T-helper 2 cell treated with Interferon-gamma antibody and Interleukin-4, amounts not matched to agents 100 ng/mL and 5 ng/mL, for 36 hours (primary cell): ENCODE results near the gene CEACAM6. TPM values are rescaled to one million over a fixed set of nuclear protein-coding genes. Genes with fewer than 3 reads are reported as not detected.
"Not testable (repeated sequence)": the region's sequence is repeated elsewhere in the genome, so short reads cannot be mapped to it uniquely, and the experiment has no call there.

ENCODE experiments used
- intact Hi-C: fragments of 100-400 bp; cut with micrococcal nuclease; formaldehyde crosslinking; loops from one replicate; pipeline ENCODE4 v1.15.1; 2023
- total RNA-seq: library from RNA; stranded (reverse); gene quantifications from 2 replicates; pipeline ENCODE4 v1.2.3, GENCODE V29; 2022

The CEACAM6 gene
- total RNA-seq, result not detected in 2 replicates

- intact Hi-C loops, result no loop called here
Observed at GRCh38 chr19:41755328-41755913, at the start of gene CEACAM6. Gene CEACAM6, plus strand, starts transcription at chr19:41755530. Its CDS starts 109 bp downstream, at chr19:41755639.

GRCh38 chr19:41706741-41707501 lies 48.4 kb upstream of the CEACAM6 start:
- intact Hi-C loops, result loop anchor here (2.0 kb wide), 1 partner anchor 40 kb away; no protein-coding TSS in a partner anchor

- intact Hi-C loops, result loop anchor here (2.0 kb wide), 1 partner anchor 39 kb away; no protein-coding TSS in a partner anchor
Observed at GRCh38 chr19:41707502-41707812, 47.9 kb upstream of the CEACAM6 start.

GRCh38 chr19:41707871-41708371 lies 47.4 kb upstream of the CEACAM6 start:
- intact Hi-C loops, result loop anchor here (2.0 kb wide), 1 partner anchor 39 kb away; no protein-coding TSS in a partner anchor

- intact Hi-C loops, result no loop called here
Observed at GRCh38 chr19:41708481-41708880, 46.8 kb upstream of the CEACAM6 start, which contains the start of gene CEACAM5. Gene CEACAM5, plus strand, starts transcription at chr19:41708626. Its CDS starts 106 bp downstream, at chr19:41708732.

GRCh38 chr19:41709516-41709915 lies 45.8 kb upstream of the CEACAM6 start:
- intact Hi-C loops, result not testable (repeated sequence)

- intact Hi-C loops, result no loop called here
Observed at GRCh38 chr19:41709951-41710645, 45.2 kb upstream of the CEACAM6 start.

GRCh38 chr19:41711376-41712261 lies 43.7 kb upstream of the CEACAM6 start:
- intact Hi-C loops, result no loop called here

GRCh38 chr19:41714598-41714997 lies 40.7 kb upstream of the CEACAM6 start:
- intact Hi-C loops, result no loop called here

- intact Hi-C loops, result no loop called here
Observed at GRCh38 chr19:41718761-41719160, 36.6 kb upstream of the CEACAM6 start.

GRCh38 chr19:41720103-41720502 lies 35.2 kb upstream of the CEACAM6 start:
- intact Hi-C loops, result no loop called here

- intact Hi-C loops, result no loop called here
Observed at GRCh38 chr19:41726493-41726892, 28.8 kb upstream of the CEACAM6 start.

- intact Hi-C loops, result no loop called here
Observed at GRCh38 chr19:41734156-41734555, 21.2 kb upstream of the CEACAM6 start.

GRCh38 chr19:41734585-41734984 lies 20.7 kb upstream of the CEACAM6 start:
- intact Hi-C loops, result no loop called here

GRCh38 chr19:41735071-41735600 lies 20.2 kb upstream of the CEACAM6 start:
- intact Hi-C loops, result no loop called here

GRCh38 chr19:41739361-41739760 lies 16.0 kb upstream of the CEACAM6 start:
- intact Hi-C loops, result no loop called here

- intact Hi-C loops, result no loop called here
Observed at GRCh38 chr19:41740415-41741243, 14.7 kb upstream of the CEACAM6 start.

- intact Hi-C loops, result no loop called here
Observed at GRCh38 chr19:41741244-41741554, 14.1 kb upstream of the CEACAM6 start.

- intact Hi-C loops, result no loop called here
Observed at GRCh38 chr19:41744850-41745249, 10.5 kb upstream of the CEACAM6 start.

GRCh38 chr19:41745756-41746155 lies 9.6 kb upstream of the CEACAM6 start:
- intact Hi-C loops, result loop anchor here (2.0 kb wide), 1 partner anchor 39 kb away; no protein-coding TSS in a partner anchor
